ENCODE results near the gene ARMH4.

- TF ChIP-seq CTCF (IDR thresholded peaks at IDR 0.05; ENCODE audit: poor library complexity, severe bottlenecking) (no peak), EP300 (conservative IDR thresholded peaks at IDR 0.05; ENCODE audit: poor library complexity, severe bottlenecking) (no peak), POLR2AphosphoS5 (IDR thresholded peaks at IDR 0.05) (no peak), REST (IDR thresholded peaks at IDR 0.05; ENCODE audit: borderline replicate concordance) (no peak), RAD21 (conservative IDR thresholded peaks at IDR 0.05) (no peak), EZH2 (IDR thresholded peaks at IDR 0.05; ENCODE audit: borderline replicate concordance, insufficient read depth, low read length, poor library complexity, severe bottlenecking) (no peak), SMC3 (conservative IDR thresholded peaks at IDR 0.05; ENCODE audit: poor library complexity) (no peak), TAF1 (IDR thresholded peaks at IDR 0.05; ENCODE audit: low read depth) (no peak), MXI1 (conservative IDR thresholded peaks at IDR 0.05; ENCODE audit: poor library complexity, severe bottlenecking) (no peak)
Observed at GRCh38 chr14:58177125-58177524, 25.1 kb upstream of the ARMH4 start.

Data from neural cell (in vitro differentiated cells).